ENCODE results near the gene AIRE. TPM values are rescaled to one million over a fixed set of nuclear protein-coding genes. Genes with fewer than 3 reads are reported as not detected.

AIRE gene
- total and polyA plus RNA-seq, 2 of the 13 experiments (the other 11 are each of a cell fraction or from before 2014, with no cell fraction given), result not detected

GRCh38 chr21:44303490-44303981 lies 17.9 kb downstream of the AIRE start (continued):
- TF ChIP-seq PREB (CRISPR knock-in tag; IDR thresholded peaks at IDR 0.05) (no peak), SATB2 (CRISPR knock-in tag; IDR thresholded peaks at IDR 0.05) (no peak), ZBTB7B (CRISPR knock-in tag; IDR thresholded peaks at IDR 0.05) (no peak), HOMEZ (CRISPR knock-in tag; IDR thresholded peaks at IDR 0.05; ENCODE audit: low read depth) (0 out of 2 replicates have a peak, but pooled peaks have one; percentile 17), HNRNPH1 (optimal IDR thresholded peaks at IDR 0.05; ENCODE audit: low read depth, low read length) (no peak), ARNT (IDR thresholded peaks at IDR 0.05) (no peak), KLF6 (CRISPR knock-in tag; IDR thresholded peaks at IDR 0.05) (no peak), ISX (CRISPR knock-in tag; conservative IDR thresholded peaks at IDR 0.05) (no peak), HOXA3 (CRISPR knock-in tag; IDR thresholded peaks at IDR 0.05) (peak; percentile 78; the same call in 1 of the 2 replicates), ZNF335 (CRISPR knock-in tag; IDR thresholded peaks at IDR 0.05) (no peak), FOXP1 (IDR thresholded peaks at IDR 0.05) (no peak), FOXP1 (CRISPR knock-in tag; IDR thresholded peaks at IDR 0.05) (peak; percentile 34; the same call in 1 of the 2 replicates), MATR3 (CRISPR knock-in tag; IDR thresholded peaks at IDR 0.05) (no peak), ZNF235 (CRISPR knock-in tag; IDR thresholded peaks at IDR 0.05; ENCODE audit: borderline replicate concordance) (no peak), ZNF333 (CRISPR knock-in tag; IDR thresholded peaks at IDR 0.05; ENCODE audit: borderline replicate concordance) (no peak), ZFP62 (CRISPR knock-in tag; IDR thresholded peaks at IDR 0.05) (no peak), ZFY (CRISPR knock-in tag; IDR thresholded peaks at IDR 0.05) (peak; percentile 45), GMEB1 (CRISPR knock-in tag; IDR thresholded peaks at IDR 0.05; ENCODE audit: borderline replicate concordance) (no peak), NFE2L2 (IDR thresholded peaks at IDR 0.05; ENCODE audit: low read length) (no peak), ZNF10 (CRISPR knock-in tag; IDR thresholded peaks at IDR 0.05; ENCODE audit: borderline replicate concordance, low read depth) (no peak), AKNA (CRISPR knock-in tag; IDR thresholded peaks at IDR 0.05; ENCODE audit: borderline replicate concordance) (no peak), MED13 (CRISPR knock-in tag; IDR thresholded peaks at IDR 0.05) (no peak), PHF21A (CRISPR knock-in tag; IDR thresholded peaks at IDR 0.05) (peak; percentile 91; the same call in 1 of the 2 replicates), NCOA5 (CRISPR knock-in tag; IDR thresholded peaks at IDR 0.05) (no peak)

Data from HepG2 (cell line).